ENCODE results near the gene CLTCL1. TPM values are rescaled to one million over a fixed set of nuclear protein-coding genes. Genes with fewer than 3 reads are reported as not detected.

The CLTCL1 gene
- total RNA-seq, 1 donor: 1.7 TPM

DNA sequence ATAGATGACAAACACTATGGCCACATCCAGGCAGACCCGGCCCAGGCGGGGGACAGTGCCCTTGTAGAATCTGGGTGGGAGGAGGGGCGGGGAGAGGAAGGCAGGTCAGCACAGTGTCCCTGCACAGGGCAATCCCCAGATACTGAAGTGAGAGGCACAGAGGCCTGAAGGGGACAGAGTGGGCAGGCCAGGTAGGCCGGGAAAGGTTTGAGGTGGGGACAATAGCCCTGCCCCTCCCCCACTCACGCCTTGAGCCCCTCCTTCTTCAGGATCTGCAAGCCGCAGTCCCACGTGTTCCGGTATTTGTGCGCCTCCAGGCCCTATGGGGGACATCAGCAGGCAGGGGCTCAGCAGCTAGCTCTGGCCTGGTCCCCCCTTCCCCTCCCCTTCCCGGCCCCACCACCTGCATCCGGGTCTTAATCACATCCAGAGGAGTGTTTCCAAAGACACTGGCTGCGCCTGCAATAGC, 115.3 kb downstream of the CLTCL1 start:
- Histone ChIP-seq H3K4me3 (ENCODE audit: low read length) (no peak overlapping the region), H3K4me1 (ENCODE audit: insufficient read depth, low read length) (peaks cover 55% of the 10 kb centered on the region), H3K27me3 (ENCODE audit: insufficient read depth, low read length) (no peaks in the 10 kb centered on the region), H3K9me3 (ENCODE audit: low read depth, low read length) (no peaks in the 10 kb centered on the region)

DNA sequence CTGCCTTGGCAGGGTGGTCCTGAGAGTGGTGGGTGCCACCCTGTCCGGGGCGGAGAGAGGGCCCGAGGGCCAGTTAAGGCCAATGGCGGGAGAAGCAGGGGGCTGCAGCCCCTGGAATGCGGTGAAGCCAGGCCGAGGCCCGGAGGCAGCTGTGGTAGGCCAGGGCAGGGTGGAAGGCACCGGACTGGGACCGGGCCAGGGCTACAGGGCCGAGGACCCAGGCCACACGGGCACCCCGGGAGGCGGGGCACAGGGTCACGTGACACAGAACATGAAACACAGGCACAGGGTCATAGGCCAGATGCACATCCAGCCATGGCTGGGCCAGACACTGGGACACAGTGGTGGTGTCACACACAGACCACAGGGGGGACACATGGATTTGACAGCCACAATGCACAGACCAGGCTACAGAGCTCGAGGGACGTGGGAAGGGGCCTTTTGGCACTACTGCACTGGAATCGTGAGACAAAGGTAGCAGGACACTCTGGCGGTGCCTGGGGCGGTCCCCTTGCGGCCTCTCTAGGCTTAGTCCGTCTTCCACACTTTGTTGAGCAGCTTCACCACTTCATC, 115.8 kb downstream of the CLTCL1 start:
- no peaks in the 10 kb centered on the region for H3K9me3 ChIP-seq (ENCODE audit: low read depth, low read length)
- H3K27me3 ChIP-seq (ENCODE audit: insufficient read depth, low read length): peaks cover 1% of the 10 kb centered on the region
- no peak overlapping the region for H3K4me3 ChIP-seq (ENCODE audit: low read length)
- H3K4me1 ChIP-seq (ENCODE audit: insufficient read depth, low read length): peaks cover 60% of the 10 kb centered on the region

DNA sequence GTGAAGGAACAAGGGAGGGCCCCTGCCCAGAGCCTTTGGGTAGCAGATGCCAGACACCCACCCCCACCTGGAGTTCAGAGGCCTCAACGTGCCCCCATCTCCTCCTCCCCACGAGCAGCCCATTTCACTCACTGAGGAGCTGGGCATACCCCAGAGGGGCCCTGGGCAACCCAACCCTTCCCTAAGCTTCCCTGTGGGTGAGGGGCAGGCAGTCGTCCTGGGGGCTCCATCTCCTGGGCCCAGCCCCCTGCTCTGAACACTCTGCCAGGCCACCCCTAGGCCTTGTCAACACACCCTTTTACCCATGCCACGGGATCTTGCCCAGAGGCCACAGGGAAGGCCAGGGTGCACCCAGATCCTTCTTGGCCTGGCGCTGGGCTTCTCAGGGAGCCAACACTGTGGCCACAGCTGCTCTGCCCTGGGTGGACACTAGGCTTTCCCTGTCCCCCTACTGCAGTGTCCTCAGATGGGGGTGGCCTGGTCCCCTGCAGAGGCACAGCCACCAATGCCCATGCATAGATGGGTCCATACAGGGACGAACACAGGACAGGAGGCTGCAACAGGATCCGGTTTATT, 116.4 kb downstream of the CLTCL1 start:
- Histone ChIP-seq H3K9me3 (ENCODE audit: low read depth, low read length) (no peaks in the 10 kb centered on the region), H3K4me3 (ENCODE audit: low read length) (no peak overlapping the region), H3K27me3 (ENCODE audit: insufficient read depth, low read length) (peaks cover 7% of the 10 kb centered on the region), H3K4me1 (ENCODE audit: insufficient read depth, low read length) (peaks cover 65% of the 10 kb centered on the region)

DNA sequence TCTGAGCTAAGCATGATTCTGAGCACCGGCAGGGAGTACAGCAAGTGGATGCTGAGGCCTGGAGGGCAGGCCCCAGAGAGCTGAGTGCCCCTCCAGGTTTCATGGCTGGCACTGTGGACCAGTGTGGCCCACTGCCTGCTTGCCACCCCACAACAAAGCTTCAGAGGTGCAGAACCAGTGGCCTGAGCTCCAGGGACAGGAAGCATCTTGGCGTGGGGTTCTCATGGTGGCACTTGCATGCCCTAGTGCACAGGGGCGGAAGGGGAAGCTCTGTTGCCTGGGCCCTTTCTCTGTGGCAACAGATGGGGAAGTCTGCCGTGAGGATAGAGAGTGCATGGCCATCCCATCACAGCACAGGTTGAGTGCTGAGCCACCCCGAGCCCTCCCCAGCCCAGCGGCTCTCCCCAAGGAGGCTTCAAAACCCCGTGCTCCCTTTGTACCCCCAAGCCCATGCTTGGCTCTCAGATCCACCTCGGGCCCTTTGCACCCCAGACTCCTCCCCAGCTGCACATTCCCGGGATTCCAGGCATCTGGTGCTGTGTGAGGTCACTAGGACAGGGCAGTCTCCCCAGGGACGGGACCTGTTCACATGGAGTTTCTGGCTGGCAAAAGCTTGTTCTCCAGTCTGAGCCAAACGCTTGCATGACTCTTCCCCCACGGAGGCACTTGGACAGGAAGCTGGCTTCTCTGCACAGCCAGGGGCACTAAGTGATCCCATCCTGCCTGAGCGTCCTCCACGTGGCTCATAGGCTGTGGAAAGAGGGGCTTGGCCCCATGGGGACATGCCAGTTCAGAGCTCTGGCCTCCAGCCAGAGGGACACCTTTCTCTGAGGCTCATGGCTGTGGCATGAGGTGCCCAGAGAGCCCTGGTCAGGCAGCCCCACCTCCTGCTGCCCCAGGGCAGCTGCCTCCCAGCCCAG, 117.2 kb downstream of the CLTCL1 start:
- H3K4me1 ChIP-seq (ENCODE audit: insufficient read depth, low read length): peaks cover 62% of the 10 kb centered on the region
- H3K4me3 ChIP-seq (ENCODE audit: low read length): no peak overlapping the region
- peaks cover 14% of the 10 kb centered on the region for H3K27me3 ChIP-seq (ENCODE audit: insufficient read depth, low read length)
- no peaks in the 10 kb centered on the region for H3K9me3 ChIP-seq (ENCODE audit: low read depth, low read length)

DNA sequence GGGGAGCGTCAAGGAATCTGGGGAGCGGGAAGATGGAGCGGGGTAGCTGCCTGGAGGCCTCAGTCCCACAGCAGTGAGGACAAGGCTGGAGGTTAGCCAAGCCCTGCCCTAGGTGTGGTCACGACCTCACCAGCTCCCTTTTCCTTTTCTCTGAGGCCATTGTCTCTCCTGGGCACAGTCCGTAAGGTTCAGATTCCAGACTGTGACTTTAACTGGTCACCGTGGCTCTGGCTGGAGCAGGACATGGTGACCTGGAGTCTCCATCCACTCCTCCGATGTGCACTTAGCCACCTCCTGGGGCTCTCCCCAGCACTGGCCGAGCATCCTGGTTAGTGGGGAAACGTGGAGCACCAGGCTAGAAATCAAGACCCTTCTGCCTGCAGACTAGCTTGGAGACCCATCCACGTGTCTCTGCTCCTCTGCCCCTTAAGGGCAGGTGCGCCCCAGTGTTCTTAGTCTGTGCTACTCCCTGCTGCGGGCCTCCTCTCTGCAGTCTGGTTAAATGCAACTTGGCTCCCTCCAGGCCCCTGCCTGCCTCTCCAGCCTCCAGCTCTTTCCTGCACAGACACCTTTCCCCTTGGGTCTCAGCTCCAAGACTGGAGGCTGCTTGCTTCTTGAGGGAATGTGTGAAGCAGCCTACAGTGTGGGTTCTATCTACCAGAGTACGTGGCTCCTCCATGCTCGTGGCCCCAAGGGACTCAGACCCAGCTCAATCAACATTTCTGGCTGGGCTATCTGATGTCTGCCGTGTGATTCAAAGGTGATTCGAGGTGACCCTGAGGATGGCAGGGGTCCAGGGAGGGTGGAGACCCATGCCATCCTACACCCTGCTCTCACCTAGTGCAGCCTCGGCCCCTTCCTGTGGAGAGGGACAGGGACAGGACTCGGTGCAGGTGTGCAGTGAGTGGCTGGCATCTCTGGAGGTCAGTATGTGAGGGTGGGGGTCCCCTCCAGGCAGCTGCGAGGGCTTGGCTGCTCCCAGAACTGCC, 118.2 kb downstream of the CLTCL1 start:
- H3K9me3 ChIP-seq (ENCODE audit: low read depth, low read length): no peaks in the 10 kb centered on the region
- peaks cover 56% of the 10 kb centered on the region for H3K4me1 ChIP-seq (ENCODE audit: insufficient read depth, low read length)
- no peak overlapping the region for H3K4me3 ChIP-seq (ENCODE audit: low read length)
- H3K27me3 ChIP-seq (ENCODE audit: insufficient read depth, low read length): peaks cover 25% of the 10 kb centered on the region

DNA sequence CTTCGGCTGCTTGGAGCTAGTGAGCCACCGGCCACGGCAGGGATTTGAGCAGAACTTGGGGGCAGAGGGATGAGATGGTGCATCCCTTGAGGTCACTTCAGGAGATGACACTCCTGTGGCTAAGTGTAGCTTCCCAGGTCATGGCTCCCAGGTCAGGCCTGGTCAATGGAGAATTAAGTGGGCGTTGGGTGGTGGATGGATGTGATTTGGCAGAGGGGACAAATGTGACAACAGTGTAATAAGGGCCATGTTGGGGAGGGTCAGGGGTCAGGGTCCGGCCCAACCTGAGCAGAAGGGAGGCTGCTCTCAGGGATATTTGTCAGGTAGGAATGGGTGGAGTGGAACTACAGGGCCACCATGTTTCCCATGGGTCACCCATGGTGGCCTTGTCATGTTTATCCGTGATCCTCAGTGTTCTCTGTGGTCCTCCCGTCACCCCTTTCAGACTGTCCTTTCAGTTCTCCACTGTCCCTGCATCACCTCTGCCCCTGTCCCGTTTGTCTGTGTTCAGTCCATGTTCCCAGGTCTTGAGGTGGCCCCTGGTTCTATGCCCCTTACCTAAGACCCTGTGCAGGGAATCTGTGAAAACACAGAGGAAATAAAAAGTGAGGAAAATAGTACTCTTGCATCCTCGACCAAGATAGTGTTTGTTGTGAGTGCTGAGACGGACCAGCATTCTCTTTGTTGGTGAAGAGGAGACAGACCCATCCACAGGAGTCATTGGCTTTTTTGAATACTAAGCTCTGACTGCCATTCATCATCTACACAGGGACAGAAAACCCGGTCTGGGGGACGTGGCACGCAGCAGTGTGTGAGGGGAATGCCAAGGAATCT, 119.1 kb downstream of the CLTCL1 start:
- Histone ChIP-seq H3K27me3 (ENCODE audit: insufficient read depth, low read length) (peaks cover 34% of the 10 kb centered on the region), H3K4me1 (ENCODE audit: insufficient read depth, low read length) (peaks cover 51% of the 10 kb centered on the region), H3K4me3 (ENCODE audit: low read length) (peak overlapping the region; percentile 90), H3K9me3 (ENCODE audit: low read depth, low read length) (no peaks in the 10 kb centered on the region)

DNA sequence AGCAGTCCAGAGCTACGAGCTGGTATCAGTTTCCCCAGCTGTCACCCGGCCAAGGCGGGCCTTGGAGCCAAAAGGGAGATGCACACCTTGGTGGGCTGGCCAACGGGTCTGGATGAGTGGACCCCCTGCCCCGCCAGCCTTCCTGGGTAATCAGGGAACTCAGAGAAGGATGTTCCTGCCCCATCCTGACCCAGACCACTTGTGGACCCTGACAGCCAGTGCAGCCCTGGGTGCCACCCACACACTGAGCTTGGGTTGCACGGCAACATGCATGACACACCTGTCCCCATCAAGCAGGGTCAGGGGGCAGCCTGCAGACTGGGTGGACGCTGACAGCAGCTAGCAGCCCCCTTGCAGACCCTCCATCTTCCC, 121.6 kb downstream of the CLTCL1 start:
- H3K4me3 ChIP-seq (ENCODE audit: low read length): no peak overlapping the region
- peaks cover 42% of the 10 kb centered on the region for H3K4me1 ChIP-seq (ENCODE audit: insufficient read depth, low read length)

DNA sequence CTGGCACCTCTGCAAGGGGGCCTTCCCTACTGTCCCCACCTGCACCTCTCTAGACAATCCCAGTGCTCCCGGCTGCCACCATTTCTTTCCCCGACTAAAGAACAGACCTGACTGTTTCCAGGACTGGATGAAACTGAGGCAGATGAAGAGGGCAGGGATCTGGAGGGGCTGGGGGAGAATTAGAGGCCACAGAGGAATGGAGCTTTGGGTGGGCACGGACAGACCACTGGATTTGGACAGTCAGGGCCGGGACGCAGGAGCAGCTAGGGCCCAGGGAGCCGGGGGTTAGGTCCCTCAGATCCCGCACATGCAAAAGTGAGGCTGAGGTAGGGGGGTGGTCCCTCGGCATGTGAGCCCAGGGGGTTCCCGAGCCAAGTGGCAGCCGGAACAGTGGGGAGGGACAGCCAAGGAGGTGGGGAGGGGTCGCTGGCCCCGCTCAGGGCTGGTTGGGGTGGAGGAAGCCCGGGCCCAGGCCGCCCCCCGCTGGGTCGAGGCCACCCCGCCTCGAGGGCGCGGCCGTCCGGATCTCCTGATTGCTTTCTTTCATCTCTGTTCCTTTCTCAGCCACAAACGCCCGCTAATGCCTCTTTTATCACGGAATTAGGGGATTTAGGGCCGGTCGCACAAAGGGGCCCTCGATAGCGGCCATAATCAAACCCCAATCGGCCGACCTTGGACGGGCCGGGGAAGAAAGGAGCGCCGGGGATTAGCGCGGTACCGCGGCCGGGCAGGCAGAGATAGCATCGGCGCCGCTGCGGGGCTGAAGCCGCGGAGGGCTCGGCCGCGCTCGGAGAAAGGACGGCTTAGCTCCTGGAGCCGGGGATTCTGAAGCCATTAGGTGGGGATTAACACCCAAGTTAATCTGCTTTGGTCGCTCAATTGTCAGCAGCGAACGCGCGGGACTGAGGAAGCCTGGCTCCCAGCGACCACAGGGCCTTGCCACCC, 122.2 kb downstream of the CLTCL1 start:
- Histone ChIP-seq H3K4me1 (ENCODE audit: insufficient read depth, low read length) (peaks cover 35% of the 10 kb centered on the region), H3K4me3 (ENCODE audit: low read length) (no peak overlapping the region), H3K9me3 (ENCODE audit: low read depth, low read length) (no peaks in the 10 kb centered on the region), H3K27me3 (ENCODE audit: insufficient read depth, low read length) (peaks cover 38% of the 10 kb centered on the region)

More for the DNA sequence above, 121.6 kb downstream of the CLTCL1 start:
- H3K27me3 ChIP-seq (ENCODE audit: insufficient read depth, low read length): peaks cover 38% of the 10 kb centered on the region
- H3K9me3 ChIP-seq (ENCODE audit: low read depth, low read length): no peaks in the 10 kb centered on the region

DNA sequence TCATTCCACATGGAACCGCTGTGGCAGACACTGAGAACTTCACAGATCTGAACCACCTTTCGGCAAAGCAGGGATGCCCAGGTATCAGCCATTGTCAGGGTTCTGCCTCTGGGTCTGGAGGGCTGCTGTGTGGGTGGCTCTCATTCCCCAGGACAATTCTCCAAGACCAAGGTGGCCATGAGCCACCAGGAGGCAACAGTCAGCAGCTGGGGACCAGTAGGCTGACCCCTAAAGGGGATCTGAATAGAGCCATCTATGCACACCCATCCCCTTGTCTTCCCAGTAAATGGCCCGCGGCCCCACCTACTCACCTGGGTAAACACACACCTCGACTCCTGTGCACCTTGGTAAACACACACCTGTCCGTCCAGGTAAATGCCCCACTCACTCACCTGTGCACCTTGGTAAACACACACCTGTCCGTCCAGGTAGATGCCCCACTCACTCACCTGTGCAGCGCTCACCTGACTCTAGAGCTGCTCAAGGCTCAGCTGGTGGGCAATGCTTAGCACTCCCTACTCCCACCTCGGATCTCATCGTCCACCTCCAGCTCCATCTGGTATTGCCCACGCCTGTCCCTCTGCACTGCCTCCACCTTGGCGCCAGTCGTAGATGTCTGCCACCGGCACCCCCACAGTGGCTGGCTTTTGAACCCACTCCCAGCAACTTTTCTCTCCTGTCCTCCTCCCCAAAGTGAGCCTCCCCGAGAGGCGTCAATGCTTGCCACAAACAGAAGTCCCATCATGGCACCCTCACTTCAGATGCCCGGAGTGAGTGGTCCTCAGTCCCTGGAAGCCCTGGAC, 123.2 kb downstream of the CLTCL1 start:
- Histone ChIP-seq H3K9me3 (ENCODE audit: low read depth, low read length) (no peaks in the 10 kb centered on the region), H3K4me1 (ENCODE audit: insufficient read depth, low read length) (peaks cover 25% of the 10 kb centered on the region), H3K27me3 (ENCODE audit: insufficient read depth, low read length) (peaks cover 38% of the 10 kb centered on the region), H3K4me3 (ENCODE audit: low read length) (no peak overlapping the region)

DNA sequence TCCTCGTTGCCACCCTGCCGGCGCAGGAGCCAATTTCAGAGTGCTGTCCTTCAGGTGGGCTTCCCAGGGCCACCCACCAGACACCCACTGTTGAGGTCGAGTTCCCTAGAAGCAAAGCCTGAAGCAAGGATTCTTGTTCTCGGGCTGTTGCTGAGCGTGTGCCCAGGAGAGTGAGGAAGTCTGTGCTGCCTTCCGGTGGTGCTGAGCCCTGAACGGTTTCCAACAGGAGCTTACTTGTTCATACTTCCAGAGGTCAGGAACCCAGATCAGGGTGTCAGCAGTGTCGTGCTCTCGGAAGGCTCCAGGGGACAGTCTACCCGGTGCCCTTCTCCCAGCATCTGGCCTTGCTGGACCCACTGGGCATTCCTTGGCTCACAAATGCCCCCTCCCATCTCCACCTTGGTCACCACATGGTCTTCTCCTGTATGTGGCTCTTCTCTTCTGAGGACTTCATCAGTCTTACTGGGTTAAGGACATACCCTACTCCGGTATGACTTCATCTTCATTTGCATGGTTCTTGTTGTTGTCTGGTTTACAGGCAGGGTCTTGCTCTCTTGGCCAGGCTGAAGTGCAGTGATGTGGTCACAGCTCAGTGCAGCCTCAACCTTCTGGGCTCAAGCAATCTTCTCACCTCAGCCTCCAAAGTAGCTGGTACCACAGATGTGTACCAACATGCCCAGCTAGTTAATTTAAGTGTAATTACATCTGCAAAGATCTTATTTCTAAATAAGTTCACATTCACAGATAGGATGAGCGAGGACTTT, 124.2 kb downstream of the CLTCL1 start:
- Histone ChIP-seq H3K9me3 (ENCODE audit: low read depth, low read length) (no peaks in the 10 kb centered on the region), H3K4me1 (ENCODE audit: insufficient read depth, low read length) (peaks cover 15% of the 10 kb centered on the region), H3K27me3 (ENCODE audit: insufficient read depth, low read length) (peaks cover 38% of the 10 kb centered on the region), H3K4me3 (ENCODE audit: low read length) (no peak overlapping the region)

DNA sequence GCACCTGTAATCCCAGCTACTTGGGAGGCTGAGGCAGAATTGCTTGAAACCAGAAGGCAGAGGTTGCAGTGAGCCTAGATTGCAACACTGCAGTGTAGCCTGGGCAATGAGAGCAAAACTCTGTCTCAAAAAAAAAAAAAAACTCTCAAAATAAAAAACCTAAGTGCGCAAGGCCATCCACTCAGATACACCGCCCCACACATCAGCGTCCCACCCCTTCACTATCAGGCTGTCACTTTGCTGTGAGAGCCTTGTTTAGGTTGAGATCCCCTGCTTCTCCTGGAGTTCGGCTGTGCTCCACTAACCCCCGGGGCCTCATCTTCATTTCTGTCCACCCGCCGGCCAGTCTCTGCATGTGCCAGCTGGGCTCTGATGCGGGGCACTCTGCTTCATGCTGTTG, 125.1 kb downstream of the CLTCL1 start:
- Histone ChIP-seq H3K27me3 (ENCODE audit: insufficient read depth, low read length) (peaks cover 38% of the 10 kb centered on the region), H3K9me3 (ENCODE audit: low read depth, low read length) (no peaks in the 10 kb centered on the region), H3K4me3 (ENCODE audit: low read length) (no peak overlapping the region), H3K4me1 (ENCODE audit: insufficient read depth, low read length) (peaks cover 11% of the 10 kb centered on the region)

DNA sequence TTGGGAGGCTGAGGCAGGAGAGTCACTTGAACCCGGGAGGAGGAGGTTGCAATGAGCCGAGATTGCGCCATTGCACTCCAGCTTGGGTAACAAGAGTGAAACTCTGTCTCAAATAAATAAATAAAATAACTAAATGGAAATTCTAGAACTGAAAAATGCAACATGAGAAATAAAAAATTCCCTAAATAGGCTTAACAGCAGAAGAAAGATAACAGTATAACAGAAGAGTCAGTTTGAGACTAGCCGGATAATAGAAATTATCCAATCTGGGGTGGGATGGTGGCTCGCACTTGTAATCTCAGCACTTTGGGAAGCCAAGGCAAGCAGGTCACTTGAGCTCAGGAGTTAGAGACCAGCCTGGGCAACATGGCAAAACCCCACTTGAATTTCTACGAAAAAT, 127.1 kb downstream of the CLTCL1 start:
- Histone ChIP-seq H3K9me3 (ENCODE audit: low read depth, low read length) (no peaks in the 10 kb centered on the region), H3K4me3 (ENCODE audit: low read length) (no peak overlapping the region), H3K27me3 (ENCODE audit: insufficient read depth, low read length) (peaks cover 24% of the 10 kb centered on the region)

More for the DNA sequence above, 127.1 kb downstream of the CLTCL1 start:
- H3K4me1 ChIP-seq (ENCODE audit: insufficient read depth, low read length): no peaks in the 10 kb centered on the region
